ENCODE measurements around the gene ACSF2.
"Not testable (repeated sequence)": the region's sequence is repeated elsewhere in the genome, so short reads cannot be mapped to it uniquely, and the experiment has no call there.

Gene ACSF2

DNA sequence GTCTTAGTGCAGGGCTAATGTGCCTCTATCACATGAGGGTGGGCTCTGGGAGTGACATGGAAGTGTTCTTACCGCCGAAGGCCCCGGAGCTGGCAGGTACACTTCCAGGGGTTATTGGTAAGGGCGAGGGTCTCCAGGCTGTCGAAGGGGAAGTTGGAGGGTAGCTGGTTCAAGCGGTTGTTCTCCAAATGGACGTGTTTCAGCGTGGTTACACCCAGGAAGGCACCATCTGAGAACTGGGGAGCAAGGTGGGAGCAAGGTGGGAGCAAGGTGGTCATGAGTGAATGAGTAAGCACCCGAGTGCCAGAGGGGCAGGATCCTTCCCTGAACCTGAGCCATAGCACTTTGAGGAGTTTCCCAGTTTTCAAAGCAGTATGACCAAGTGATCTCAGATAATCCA is 39.6 kb downstream of the ACSF2 start:
- no peak for DNase-seq

DNA sequence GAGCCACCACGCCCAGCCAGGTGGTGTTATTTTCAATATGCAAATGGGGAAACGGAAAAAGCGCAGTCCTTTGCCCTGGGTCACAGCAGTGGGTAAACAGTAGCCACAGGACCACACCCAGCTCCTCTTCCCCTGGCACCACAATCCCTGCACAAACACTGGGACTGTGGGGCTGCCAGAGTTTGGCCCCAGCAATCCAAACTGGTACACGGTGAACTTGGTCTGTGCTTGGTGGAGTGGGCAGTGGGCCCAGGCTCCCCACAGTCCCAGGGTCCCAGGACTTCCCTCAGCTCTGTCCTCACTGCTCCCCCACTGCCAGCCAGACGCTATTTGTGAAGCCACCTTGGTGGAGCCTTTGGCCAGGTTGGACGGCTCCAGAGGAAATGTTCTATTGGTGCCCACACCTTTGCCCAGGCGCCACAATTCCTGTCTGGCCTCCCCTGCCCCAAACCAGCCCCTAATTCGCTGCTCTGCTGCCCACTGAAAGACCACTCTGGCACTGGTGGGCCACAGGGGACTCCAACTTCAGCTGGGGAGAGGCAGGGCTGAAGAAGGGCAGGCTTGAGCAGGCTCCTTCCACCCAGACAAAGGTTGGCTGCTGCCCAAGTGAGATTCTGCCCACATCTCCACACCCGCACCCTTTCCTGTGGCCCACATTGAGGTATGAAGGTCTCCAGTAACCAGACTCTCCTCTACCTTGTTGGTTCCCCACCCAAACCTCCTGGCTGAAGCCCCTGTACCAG is 40.5 kb downstream of the ACSF2 start:
- no peak for DNase-seq

DNA sequence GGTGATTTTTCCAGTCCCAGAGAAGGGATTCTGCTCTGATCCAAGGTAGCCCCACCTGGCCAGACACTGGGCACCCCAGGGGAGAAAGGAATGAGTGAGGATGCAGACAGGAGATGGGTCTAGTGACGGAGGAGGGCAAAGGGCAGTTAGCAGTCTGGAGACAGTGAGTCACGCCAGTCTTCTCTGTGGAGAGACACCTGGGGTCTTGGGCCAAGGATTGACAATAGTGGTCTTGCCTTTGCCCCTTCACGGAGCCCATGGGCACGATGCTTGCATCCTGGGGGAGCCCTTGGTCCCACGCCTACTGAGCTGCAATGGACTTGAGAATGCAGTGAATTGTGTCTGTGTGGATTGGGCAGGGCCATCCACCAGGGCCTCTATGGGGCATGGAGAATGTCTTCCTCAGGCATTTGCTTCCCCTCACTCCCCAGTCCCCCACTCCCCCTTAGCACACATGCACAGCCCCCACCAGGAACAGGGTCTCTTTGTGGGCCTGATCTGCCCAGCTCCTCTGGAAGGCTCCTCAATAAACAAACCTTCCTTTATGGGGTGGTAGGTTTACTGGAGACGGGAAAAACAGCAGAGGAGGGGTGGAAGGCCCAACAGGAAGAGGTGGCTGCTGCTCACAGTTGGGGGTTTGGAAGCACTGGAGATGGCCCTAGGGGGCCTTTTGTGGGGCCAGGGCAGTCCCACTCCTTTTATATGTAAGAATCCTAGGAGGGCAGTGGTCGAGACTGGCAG is 41.3 kb downstream of the ACSF2 start:
- DNase-seq, result no peak

DNA sequence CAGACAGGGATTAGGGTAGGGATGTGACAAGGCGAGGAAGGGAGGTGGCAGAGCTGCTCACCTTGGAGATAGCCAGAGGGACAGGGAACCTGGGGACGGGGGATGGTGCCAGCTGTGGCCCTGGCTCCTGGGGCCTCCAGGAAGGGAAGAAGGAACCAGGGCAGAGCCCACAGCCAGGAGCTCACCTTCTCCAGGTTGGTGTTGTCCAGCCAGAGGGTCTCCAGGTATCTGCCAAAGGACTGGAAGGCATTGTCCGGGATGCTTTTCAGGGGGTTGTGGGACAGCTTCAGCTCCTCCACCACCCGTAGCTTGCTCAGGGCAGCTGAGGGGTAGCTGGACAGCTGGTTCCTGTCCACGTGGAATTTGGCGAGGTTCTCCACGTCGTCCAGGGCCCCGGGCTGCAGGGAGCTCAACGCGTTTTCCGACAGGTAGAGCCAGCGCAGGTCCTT is 41.9 kb downstream of the ACSF2 start:
- DNase-seq, result no peak

DNA sequence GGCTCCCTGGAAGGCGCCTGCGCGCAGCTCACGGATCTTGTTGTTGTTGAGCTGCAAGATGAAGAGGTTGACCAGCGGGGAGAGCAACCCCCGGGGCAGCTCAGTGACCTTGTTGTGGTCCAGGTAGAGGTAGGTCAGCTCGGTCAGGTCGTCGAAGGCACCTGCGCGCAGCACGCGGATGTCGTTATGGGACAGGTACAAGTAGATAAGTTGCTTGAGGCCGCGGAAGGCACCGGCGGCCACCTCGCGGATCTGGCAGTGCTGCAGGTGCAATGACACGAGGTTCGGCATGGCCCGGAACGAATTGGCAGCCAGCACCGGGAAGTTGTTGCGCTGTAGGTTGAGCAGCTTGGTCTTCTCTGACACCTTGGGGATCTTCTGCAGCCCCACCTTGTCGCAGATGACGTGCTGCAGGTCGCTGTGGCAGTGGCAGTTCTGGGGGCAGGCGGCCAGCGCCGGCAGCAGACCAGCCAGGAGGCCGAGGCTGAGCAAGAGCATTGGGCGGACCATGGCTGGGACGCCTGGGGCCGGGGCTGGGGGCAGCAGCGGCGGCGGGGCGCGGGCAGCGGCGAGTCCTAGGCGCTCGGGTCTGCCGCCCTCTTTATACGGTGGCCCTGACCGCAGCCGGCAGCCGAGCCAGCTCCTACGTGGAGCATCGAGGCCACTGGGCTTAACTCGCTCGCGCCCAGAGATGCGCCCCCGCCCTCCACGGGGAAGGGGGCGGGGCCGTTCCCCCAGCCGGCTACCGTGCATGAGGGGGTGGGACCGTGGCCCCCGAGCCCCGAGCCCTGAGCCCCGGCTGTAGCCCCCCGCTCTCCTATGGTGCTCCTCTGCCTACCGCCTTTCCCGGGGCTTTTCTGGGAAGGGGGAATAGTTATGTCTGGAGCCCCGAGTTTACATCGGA is 42.5 kb downstream of the ACSF2 start, which contains the start of gene CHAD:
CHAD (minus strand) TSS at position 577 of the 904 bp plus-strand sequence; CDS start at position 510, 67 bp downstream.
- no peak for DNase-seq

DNA sequence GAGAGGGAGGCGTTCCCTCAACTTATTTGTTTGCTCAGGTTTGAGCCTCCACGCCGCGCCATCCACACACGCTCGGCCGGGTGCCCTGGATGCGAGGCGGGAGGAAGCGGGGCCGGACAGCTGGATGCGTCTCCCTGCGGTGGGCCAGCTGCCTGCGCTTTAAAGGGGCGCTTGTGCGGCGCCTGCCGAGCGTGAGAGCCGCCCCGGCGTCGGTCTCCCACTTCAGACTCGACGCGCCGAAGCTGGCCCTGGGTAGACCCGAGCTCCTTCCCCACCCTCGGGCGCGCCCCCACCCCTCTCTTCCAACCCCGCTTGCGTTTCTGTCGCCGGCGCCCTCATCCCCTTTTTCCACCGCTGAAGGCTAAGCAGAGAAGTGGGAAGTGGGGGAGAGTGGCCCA is 43.2 kb downstream of the ACSF2 start:
- DNase-seq, result no peak

DNA sequence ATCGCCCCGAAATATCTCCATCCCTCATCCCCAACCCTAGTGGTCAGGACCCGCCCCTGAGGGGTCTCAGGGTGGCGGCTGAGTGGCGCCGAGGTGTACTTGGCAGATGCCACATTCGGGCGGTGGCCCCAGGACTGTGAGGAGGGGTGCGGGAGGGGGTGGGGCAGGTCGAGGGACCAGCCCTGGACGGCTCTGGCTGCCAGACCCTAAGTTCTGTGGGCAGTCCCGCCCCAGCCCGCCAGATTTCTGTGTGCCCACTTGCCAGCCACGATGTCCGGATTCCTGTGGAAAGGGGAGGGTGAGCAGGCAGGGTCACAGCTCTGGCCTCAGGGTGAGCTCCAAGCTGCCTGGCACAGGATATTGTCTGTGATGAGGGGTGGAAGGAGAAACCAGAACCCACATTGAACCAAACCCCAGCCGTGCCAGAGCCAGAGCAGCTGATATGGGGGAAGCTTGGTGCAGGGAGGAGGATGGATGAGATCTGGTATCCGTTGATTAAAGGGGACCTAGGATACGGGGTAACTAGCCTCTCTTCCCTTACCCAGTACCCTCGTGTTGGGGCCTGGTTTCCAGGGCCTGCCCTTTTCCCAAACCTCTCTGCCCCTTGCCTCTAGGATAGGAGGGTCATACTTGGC is 43.8 kb downstream of the ACSF2 start:
- DNase-seq, result no peak

DNA sequence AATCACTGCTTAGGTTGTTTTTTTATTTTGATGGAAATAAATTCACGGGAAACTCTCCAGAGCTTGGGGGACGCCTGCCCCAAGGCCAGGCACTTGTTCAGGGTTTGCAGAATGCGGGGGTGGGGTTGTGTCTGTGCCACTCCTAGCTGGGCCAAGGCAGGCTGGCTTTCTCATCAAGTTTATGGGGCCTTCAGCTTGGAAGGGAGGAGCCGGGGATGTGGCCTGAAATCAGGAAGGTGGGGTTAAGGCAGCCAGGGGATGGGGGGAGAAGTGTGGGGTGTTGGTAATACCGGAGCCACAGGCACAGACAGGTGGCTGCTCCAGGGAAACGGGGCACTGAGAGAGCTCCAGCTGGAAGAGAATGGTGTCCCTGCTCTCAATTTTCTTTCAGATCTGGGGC is 44.4 kb downstream of the ACSF2 start:
- DNase-seq, result no peak

DNA sequence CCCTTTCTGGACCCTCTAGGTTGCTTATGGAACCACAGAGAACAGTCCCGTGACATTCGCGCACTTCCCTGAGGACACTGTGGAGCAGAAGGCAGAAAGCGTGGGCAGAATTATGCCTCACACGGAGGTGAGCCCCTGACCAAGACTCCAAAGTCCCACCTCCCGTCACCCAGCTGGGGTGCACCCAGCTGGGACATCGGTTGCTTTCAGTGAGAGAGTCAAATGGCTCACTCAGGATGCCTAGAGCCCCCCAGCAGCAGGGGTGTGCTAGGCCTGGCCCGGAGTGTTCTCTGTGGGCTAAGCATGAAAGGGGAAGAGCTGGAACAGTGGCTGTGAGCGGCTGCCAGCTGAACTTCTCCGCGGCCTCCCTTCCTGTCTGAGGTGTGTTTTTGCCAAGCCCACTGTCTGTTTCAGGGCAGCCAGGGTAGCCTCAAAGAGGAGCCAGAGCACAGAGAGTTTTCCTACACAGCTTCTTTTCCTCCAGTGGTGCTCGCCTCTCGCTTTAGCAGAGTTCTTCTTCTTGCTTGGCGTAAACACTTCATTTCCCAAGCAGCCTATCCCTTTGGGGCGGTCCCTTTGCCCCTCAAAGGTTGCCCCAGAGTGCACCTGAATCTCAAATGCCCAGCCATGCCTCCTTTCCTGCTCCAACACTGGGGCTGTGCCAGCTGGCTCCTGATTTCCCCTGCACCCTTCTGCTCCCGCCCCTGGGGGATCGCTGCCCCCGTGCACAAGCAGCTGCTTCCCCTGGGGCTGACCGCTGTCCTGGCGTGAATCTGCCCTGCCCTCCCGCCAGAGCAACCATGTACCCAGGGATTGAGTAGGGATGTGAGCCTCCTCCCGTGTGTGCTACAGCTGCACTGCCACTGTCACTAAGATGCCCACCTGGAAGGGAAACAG is 45.2 kb downstream of the ACSF2 start:
- no peak for DNase-seq

DNA sequence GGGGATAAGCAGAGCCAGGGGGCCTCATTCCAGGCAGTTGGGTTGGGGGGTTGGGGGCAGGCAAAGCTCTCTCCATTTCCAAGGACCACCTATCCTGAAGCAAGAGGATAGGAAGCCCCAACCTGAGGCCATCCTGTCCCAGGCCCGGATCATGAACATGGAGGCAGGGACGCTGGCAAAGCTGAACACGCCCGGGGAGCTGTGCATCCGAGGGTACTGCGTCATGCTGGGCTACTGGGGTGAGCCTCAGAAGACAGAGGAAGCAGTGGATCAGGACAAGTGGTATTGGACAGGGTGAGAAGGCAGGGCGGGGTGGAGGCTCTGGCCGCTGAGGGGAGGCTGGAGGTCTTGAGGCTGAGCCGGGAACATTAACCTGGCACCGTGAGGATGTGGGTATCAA is 46.3 kb downstream of the ACSF2 start:
- no peak for DNase-seq

DNA sequence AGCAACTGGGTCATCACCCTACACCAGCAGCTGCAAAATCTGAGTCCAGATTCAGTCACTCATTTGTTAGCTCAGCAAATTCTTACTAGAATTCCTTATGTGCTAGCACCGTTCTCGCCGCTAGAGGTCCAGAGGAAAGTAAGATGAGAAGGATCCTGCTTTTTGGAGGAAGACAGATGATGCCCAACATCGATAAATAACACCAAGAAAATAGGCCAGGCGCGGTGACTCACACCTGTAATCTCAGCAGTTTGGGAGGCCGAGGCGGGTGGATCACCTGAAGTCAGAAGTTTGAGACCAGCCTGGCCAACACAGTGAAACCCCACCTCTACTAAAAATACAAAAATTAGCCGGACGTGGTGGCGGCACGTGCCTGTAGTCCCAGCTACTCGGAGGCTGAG is 46.7 kb downstream of the ACSF2 start:
- not testable (repeated sequence) for DNase-seq

DNA sequence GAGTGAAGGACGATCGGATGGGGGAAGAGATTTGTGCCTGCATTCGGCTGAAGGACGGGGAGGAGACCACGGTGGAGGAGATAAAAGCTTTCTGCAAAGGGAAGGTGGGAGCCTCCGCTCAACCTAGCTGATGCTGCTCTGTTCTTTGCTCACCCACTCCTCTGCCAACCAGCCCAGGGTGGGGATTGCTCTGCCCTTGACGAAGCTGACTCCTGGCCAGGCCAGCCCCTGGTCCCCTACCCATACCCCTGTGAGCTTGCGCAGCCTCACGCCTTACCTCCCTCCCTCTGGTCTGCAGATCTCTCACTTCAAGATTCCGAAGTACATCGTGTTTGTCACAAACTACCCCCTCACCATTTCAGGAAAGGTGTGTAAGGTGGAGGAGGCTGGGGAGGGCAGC is 47.9 kb downstream of the ACSF2 start:
- DNase-seq, result no peak

DNA sequence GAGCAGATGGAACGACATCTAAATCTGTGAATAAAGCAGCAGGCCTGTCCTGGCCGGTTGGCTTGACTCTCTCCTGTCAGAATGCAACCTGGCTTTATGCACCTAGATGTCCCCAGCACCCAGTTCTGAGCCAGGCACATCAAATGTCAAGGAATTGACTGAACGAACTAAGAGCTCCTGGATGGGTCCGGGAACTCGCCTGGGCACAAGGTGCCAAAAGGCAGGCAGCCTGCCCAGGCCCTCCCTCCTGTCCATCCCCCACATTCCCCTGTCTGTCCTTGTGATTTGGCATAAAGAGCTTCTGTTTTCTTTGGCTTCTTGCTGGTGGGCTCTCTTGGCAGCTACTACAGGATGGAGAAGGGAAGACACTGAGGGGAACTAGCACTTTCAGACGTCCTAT is 48.5 kb downstream of the ACSF2 start:
- no peak for DNase-seq

DNA sequence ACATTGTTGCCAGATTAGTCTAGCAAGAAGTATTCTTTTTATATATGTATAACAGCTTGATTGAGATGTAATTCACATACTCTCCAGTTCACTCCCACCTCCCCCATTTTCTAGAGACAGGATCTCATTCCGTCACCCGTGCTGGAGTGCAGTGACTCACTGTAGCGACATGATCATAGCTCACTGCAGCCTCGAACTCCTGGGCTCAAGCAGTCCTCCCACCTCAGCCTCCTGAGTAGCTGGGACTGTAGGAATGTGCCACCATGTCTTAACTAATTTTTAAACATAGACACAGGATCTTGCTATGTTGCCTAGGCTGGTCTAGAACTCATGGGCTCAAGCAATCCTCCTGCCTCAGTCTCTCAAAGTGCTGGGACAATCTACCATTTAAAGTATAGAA is 49.3 kb downstream of the ACSF2 start:
- no peak for DNase-seq

DNA sequence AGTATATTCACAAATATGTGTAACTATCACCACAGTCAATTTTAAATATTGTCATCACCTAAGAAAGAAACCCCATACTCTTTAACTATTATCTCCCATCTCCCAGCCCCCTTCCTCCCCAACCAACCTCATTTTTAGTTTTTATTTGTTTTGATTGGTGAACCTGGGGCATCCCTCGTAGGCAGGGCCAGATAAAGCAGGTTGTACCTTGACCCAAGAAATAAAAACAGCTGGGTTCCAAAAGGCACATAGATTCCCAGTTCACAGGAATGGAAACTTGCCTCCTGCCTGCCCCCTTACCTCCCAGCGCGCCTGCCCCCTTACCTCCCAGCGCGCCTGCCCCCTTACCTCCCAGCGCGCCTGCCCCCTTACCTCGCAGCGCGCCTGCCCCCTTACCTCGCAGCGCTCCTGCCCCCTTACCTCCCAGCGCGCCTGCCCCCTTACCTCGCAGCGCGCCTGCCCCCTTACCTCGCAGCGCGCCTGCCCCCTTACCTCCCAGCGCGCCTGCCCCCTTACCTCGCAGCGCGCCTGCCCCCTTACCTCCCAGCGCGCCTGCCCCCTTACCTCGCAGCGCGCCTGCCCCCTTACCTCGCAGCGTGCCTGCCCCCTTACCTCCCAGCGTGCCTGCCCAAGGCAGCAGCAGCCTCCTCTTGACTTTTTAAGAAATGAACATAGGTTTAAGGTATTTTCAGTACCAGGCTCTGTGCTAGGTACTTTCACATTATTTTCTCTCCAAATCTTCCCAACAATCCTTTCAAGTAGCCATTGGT is 49.9 kb downstream of the ACSF2 start:
- not testable (repeated sequence) for DNase-seq

DNA sequence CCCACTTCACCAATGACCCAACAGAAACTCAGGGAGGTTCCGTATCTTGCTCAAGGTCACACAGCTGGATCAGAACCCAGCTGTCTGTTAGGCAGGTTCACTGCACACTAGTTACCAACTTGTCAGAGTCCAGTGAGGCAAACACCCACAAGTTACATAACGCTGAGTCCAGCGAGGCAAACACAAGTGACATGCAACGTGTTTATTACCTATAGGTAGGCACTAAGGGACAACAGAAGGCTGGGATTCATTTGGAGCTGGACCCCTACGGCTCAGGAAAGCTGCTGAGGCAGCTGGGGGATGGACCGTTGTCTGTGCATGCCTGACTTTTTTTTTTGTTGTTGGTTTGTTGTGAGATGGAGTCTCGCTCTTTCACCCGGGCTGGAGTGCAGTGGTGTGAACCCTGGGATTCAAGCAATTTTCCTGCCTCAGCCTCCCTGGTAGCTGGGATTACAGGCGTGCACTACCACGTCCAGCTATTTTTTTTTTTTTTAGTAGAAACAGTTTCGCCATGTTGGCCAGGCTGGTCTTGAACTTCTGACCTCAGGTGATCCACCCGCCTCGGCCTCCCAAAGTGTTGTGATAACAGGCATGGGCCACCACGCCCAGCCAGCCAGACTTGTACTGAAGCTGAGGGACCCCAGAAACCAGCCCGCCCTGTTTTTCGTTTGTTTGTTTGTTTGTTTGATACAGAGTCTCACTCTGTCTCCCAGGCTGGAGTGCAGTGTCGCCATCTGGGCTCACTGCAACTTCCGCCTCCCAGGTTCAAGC is 50.7 kb downstream of the ACSF2 start:
- no peak for DNase-seq

DNA sequence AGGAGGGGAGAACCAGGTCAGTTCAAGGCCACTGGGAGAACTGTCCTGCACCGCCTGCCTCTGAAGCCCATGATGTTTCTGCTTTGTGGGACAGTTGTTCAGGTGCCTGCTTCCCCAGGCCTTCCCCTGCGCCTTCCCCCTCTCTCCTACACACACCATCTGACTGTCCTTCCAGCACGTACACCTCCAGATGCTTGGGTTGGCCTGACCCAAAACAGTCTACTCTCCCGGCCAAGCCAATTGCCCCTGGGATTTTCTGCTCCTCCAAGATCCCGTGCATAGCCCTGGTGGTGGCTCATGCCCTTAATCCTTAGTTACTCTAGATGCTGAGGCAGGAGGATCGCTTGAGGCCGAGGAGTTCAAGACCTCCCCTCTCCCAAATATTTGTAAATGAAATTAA is 52.0 kb downstream of the ACSF2 start:
- DNase-seq, result no peak

DNA sequence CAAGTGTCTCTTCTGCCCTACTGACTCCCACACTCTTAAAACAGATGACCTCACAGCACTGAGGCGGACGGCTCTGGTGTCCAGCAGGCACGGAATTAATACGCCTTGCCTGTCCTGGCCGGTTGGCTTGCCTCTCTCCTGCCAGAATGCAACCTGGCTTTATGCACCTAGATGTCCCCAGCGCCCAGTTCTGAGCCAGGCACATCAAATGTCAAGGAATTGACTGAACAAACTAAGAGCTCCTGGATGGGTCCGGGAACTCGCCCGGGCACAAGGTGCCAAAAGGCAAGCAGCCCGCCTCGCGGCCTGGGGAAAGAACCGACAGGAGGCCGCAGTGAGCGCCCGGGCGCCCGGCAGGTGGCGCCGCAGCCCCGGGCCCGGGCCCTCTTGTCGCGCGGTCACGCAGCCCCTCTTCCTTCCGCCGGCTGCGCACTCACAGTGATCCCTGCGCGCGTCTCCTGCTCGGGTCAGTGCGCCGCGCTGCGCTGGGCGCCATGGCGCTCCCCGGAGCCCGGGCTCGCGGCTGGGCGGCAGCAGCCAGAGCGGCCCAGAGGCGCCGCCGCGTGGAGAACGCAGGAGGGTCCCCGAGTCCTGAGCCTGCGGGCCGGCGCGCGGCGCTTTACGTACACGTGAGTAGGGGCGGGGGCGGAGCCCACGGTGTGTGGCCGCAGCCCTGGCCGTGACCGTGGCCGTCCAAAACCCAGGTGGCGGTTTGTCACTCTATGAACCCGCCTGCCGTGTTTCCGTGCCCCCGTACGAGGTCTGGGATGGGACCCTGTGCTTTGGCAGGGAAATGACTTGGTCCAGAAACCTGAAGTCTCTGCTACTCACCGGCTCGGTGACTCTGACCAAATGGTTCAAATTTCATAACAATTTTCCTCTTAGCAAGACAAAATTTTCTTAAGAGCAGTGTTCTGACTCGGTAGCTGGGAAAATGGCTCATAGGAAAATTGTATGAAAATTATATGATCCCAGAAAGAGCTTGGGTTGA is 52.7 kb downstream of the ACSF2 start, which contains the start of gene RSAD1:
RSAD1 (plus strand) TSS at position 470 of the 991 bp plus-strand sequence; CDS start at position 495, 25 bp downstream.
- DNase-seq, result peak; percentile 54
